Effector memory CD4-positive, alpha-beta T cell (primary cell): ENCODE results near the gene ADAMTSL2.

Experiments used
- DNase-seq, 3 donors: peaks; one replicate each; pipeline ENCODE4 v3.0.0-alpha.2; 2020
- H3K27ac ChIP-seq: 2 replicates; pipeline ENCODE4 v1.7.0; 2013; ENCODE audit warnings: mild to moderate bottlenecking, low read length, moderate library complexity; ENCODE audit not compliant: insufficient read depth, poor library complexity, severe bottlenecking
- H3K27me3 ChIP-seq: replicated peaks from 2 replicates; pipeline ENCODE4 v1.7.0; 2013; ENCODE audit warnings: mild to moderate bottlenecking, low read length; ENCODE audit not compliant: insufficient read depth, control insufficient read depth, poor library complexity, severe bottlenecking
- H3K36me3 ChIP-seq: 2 replicates; pipeline ENCODE4 v1.7.0; 2013; ENCODE audit warnings: mild to moderate bottlenecking, low read length, moderate library complexity; ENCODE audit not compliant: control insufficient read depth, insufficient read depth
- H3K4me1 ChIP-seq: 2 replicates; pipeline ENCODE4 v1.7.0; 2013; ENCODE audit warnings: low read length, mild to moderate bottlenecking; ENCODE audit not compliant: control insufficient read depth, insufficient read depth, poor library complexity, severe bottlenecking
- H3K4me3 ChIP-seq: 2 replicates; pipeline ENCODE4 v1.7.0; 2013; ENCODE audit warnings: low read length, low read depth, mild to moderate bottlenecking; ENCODE audit not compliant: insufficient read depth, poor library complexity, severe bottlenecking
- H3K9me3 ChIP-seq: 2 replicates; pipeline ENCODE4 v1.7.0; 2013; ENCODE audit warnings: mild to moderate bottlenecking, low read length, moderate library complexity; ENCODE audit not compliant: control insufficient read depth
- total RNA-seq, 3 donors: gene quantifications; one replicate each; lab custom pipeline; 2026; lab: John Stamatoyannopoulos, UW

The ADAMTSL2 gene
- total RNA-seq, result 0 to 0.17 (median 0.09) reads per million in 3 donors

DNA sequence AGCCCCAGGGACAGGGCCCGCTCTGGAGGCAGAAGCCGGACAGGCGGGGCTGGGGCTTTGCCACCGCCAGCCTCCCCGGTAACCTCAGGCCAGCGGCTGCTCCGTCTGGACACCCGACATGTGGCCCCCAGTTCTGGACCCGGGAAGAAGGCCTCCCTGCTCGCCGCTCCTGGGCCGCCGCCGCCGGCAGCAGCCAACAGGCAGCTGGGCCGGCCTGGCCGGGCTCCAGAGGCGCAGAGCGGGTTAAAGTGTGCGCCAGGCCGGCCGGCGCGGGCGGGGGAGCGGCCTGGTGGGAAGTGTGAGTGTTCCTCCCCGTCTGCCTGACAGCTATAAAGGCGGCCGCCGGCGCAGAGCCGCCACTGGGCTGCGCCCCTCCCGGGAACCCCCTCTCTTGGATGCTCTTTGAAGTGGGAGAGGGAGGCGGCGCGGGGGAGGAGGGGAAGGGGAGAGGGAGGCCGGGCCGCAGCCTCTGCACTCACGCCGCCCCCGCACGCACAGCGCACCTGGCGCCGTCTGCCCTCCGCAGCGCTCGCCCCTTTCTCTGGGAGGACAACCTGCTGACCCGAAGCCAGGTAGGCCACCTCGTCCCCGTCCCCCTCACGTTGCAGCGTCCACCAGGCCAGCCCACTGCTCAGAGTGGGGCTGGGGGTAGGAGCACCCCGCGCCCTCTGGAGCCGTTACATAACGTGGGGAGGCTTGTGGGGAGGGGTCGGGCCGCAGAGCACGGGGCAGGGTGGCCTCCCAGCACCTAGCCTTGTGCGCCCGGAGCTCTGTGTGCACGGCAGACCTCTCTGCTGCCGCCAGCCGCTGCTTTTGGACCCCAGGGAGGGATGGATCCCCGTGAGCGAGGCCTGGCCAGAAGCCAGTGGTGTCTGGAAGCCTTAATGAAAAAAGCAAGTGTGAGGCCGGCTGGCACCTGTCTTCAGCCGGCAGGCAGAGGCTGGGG is at the start of gene ADAMTSL2:
Gene ADAMTSL2 (plus strand): TSS at position 359 of the 946 bp plus-strand sequence. CDS start 2,009 bp downstream, outside the sequence.
- Histone ChIP-seq H3K4me3 (no peak within 1 kb of the TSS), H3K27me3 (peaks cover 17% of the 10 kb centered on the region), H3K27ac (no peak within 1 kb of the TSS), H3K4me1 (no peaks in the 10 kb centered on the region), H3K9me3 (no peaks in the 10 kb centered on the region), H3K36me3 (no peaks in the 10 kb centered on the region)
- DNase-seq, result no peak

DNA sequence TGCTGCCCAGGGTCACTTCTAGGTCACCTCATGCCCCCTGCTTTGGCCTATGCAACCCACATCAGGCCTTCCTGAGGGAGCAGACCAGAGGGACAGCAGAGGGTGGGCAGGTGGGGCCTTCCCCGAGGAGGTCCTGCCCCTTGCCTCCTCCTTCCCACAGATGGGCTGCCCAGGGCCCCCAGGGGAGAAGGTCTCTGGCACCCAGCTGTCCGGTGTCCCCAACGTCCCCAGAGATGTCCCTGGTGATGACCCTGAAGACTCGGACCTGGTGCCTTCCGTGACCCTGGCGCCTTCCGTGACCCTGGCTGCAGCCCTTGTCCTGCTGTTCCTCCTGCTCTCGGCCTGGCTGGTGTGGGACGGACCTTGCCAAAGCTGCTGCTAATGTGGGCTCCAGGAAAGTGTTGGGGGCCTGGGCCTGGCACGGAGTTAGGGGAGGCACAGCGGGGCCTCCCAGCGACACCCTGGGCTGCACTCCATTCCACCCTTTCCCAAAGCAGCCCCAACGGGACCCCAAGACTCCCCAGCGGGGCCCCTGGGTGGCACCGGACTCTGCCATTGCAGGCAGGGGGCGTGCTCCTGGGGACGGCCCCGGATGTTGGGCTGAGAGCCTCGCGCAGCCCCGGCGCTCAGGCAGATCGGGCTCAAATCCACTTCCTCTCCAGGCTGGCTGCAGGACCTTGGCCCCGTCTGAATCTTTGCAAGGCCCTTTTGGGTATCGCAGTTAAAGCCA is 48.8 kb upstream of the ADAMTSL2 start:
- no peaks in the 10 kb centered on the region for H3K36me3 ChIP-seq
- DNase-seq, result no peak

DNA sequence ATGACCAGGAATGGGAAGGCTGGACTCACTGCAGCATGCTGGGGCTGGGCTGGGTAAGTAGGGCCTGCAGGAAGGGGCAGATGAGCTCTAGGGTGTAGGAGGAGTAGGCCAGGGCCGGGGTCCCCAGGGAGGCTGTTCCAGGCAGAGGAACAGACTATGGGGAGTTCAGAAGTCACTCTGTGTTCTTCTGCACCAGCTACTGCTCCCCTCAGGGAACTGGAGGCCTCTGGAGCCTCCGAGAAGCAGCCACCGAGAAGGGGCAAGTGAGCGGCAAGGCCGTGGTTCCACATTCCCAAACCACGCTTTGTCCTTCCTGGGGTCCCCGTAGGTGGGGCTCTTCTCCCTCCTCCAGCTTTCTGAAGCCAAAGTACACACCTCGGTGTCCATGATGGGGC is 47.2 kb upstream of the ADAMTSL2 start:
- no peak overlapping the region for H3K4me3 ChIP-seq
- DNase-seq, result no peak
- no peaks in the 10 kb centered on the region for H3K9me3 ChIP-seq
- no peak overlapping the region for H3K27ac ChIP-seq
- peaks cover 5% of the 10 kb centered on the region for H3K4me1 ChIP-seq
- H3K36me3 ChIP-seq, result no peaks in the 10 kb centered on the region
- H3K27me3 ChIP-seq, result no peaks in the 10 kb centered on the region

More for the DNA sequence above, 48.8 kb upstream of the ADAMTSL2 start:
- Histone ChIP-seq H3K27me3 (no peaks in the 10 kb centered on the region), H3K4me1 (peaks cover 5% of the 10 kb centered on the region), H3K4me3 (no peak overlapping the region), H3K9me3 (no peaks in the 10 kb centered on the region), H3K27ac (no peak overlapping the region)

DNA sequence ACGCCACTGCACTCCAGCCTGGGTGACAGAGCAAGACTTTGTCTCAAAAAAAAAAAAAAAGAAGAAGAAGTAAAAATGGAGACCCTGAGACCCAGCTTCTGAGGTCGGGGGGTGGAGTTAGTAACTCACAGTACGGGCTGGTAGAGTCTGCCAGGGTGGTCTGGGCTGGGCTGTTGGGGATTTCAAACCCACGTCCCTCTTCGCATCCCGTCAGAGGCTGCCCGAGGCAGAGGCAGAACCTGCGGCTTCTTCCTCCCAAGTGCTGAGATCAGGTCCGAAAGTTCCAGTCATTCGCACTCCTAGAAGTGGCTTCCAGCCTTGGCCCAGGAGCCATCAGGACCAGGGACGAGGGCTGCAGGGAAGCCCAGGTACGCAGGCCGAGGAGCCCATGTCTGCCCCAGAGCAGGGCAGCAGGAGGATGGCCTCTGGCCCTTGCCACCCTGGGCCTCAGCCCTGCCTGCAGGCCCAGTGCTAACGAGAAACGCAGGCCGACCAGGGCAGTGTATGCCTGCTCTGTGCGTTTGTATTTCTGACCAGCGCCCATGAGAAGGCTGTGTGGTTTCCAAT is 45.7 kb upstream of the ADAMTSL2 start:
- DNase-seq, result no peak
- H3K4me1 ChIP-seq, result peaks cover 5% of the 10 kb centered on the region
- no peak overlapping the region for H3K27ac ChIP-seq
- no peaks in the 10 kb centered on the region for H3K9me3 ChIP-seq
- no peak overlapping the region for H3K4me3 ChIP-seq
- no peaks in the 10 kb centered on the region for H3K36me3 ChIP-seq
- H3K27me3 ChIP-seq, result no peaks in the 10 kb centered on the region

DNA sequence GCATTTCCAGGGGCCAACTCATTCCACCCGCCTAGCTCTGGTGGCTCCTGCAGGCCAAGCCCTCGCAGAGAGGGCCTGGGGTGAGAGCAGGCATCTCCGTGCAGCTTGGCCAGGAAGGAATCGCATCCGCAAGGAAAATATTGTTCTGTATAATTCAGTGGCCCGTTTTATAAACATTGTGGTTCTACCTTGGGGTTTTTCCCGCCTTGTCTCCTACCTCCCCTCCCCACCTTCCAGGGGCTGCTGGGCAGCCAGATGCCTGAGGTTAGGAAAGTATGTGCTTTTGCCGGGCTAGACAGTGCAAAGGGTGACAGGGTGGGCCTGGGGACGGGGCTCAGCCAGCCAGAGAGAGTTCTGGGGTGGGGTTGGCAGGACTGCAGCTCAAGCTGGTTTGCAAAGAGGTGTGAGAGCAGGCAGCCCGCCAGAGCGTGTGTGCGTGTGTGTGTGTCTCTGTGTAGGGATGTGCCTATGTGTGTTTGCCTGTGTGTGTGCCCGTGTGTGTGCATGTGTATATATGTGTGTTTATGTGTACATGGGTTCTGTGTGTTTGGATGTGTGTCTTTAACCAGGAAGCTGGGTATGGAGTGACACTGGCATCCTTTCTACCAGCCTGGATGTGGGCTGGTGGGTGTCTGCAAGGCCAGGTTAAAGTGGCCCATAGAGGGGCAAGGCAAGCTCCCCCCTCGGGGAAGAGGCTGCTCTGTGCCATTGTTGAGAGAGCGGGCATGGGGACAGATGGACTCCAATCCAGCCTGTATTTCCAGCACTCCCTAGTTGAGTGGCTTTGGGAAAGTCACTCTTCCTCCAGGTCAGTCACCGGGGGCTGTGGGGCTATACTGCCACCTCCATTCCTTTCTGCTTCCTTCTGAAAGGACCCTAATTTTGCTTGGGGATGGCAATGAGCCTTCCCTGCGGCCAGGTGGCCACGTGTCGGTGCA is 45.0 kb upstream of the ADAMTSL2 start:
- DNase-seq, result no peak
- Histone ChIP-seq H3K4me1 (peaks cover 5% of the 10 kb centered on the region), H3K27me3 (no peaks in the 10 kb centered on the region), H3K36me3 (no peaks in the 10 kb centered on the region), H3K9me3 (no peaks in the 10 kb centered on the region), H3K27ac (no peak overlapping the region), H3K4me3 (no peak overlapping the region)

DNA sequence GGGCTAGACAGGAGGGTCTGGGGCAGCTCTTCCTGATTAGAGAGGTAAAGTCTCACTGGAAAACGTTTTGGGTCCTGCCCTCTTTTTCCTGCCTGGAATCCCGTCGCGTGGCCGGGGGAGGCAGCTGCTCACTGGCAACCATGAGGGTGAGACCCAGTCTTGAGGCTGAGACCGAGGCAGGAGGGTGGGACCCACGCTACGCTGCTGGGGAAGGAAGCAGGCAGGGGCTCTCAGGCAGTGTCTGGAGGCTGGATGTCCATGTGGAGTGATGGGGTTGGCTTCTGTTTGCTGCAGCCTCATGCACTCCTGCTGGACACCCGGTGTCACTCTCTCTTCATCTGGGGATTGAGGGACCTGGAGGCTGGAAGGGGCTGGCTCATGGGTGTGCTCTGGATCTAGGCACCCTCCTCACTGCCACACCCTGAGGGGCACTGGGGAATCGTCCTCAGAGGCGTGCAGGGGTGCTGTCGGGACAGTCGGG is 44.3 kb upstream of the ADAMTSL2 start:
- Histone ChIP-seq H3K27me3 (no peaks in the 10 kb centered on the region), H3K27ac (no peak overlapping the region), H3K4me3 (no peak overlapping the region), H3K4me1 (peaks cover 5% of the 10 kb centered on the region), H3K36me3 (no peaks in the 10 kb centered on the region), H3K9me3 (no peaks in the 10 kb centered on the region)
- DNase-seq, result no peak

DNA sequence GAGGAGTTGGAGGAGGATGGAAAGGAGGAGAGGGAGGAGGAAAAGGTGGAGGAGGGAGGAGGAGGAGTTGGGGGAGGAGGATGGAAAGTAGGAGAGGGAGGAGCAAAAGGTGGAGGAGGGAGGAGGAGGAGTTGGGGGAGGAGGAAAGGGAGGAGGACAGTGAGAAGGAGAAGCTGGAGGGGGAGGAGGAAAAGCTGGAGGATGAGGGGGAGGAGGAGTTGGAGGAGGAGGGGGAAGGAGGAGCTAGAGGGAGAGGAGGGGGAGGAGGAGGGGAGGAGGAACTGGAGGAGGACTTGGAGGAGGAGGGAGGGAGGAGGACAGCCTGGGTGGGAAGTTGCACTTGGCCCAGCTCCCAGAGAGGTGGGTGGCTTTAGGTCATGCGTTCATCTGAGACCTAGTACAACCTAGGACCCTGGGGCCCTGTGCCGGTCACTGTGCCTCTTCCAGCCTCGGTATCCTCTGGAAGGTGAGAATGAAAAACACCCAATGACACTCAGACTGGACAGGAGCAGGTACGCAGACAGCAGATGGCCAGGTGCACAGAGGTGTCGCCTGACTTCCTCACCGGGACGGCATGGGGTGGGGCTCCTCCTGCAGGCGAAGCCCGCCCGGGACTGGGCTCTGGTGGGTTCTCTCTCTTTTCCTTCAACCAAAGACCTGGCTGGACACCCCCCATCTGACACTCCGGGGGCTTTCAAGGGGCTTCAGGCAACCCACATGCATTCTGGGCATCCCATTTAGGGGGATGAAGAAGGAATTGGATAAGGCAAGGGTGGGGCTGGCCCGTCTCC is 43.4 kb upstream of the ADAMTSL2 start:
- no peak for DNase-seq
- Histone ChIP-seq H3K9me3 (no peaks in the 10 kb centered on the region), H3K27me3 (no peaks in the 10 kb centered on the region)

DNA sequence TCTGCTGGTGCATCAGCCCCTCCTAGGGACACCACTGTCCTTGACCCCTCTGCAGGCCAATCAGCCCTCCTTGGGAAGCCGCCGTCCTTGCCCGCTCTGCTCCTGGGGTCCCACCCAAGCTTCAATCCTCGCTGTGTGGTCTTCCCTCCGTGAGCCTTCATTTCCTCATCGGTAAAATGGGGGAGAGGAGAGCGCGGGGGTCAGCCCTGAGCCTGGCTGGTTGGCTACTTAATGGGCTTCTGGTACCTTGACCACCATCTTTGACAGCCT is 42.9 kb upstream of the ADAMTSL2 start:
- no peak for DNase-seq
- H3K4me1 ChIP-seq, result no peaks in the 10 kb centered on the region
- H3K9me3 ChIP-seq, result no peaks in the 10 kb centered on the region
- H3K4me3 ChIP-seq, result no peak overlapping the region
- H3K36me3 ChIP-seq, result no peaks in the 10 kb centered on the region
- H3K27me3 ChIP-seq, result no peaks in the 10 kb centered on the region
- no peak overlapping the region for H3K27ac ChIP-seq

More for the DNA sequence above, 43.4 kb upstream of the ADAMTSL2 start:
- Histone ChIP-seq H3K4me1 (peaks cover 2% of the 10 kb centered on the region), H3K36me3 (no peaks in the 10 kb centered on the region), H3K27ac (no peak overlapping the region), H3K4me3 (no peak overlapping the region)
